DND-41 (cell line): ENCODE data around the gene ACTR6.
"Not testable (repeated sequence)": the region's sequence is repeated elsewhere in the genome, so short reads cannot be mapped to it uniquely, and the experiment has no call there.

ENCODE experiments used
- EZH2 ChIP-seq: IDR thresholded peaks from 3 replicates; pipeline ENCODE4 v1.6.1; 2012; ENCODE audit warnings: borderline replicate concordance, low read depth, mild to moderate bottlenecking, moderate library complexity, low read length, inconsistent platforms; ENCODE audit not compliant: severe bottlenecking
- TF ChIP-seq, protein P1 (sequence below): IDR thresholded peaks from 2 replicates; pipeline ENCODE4 v1.5.1; 2012; ENCODE audit warnings: borderline replicate concordance, low read length, moderate library complexity, mild to moderate bottlenecking; ENCODE audit not compliant: poor library complexity, severe bottlenecking; ENCODE audit errors: extremely low read depth

DNA sequence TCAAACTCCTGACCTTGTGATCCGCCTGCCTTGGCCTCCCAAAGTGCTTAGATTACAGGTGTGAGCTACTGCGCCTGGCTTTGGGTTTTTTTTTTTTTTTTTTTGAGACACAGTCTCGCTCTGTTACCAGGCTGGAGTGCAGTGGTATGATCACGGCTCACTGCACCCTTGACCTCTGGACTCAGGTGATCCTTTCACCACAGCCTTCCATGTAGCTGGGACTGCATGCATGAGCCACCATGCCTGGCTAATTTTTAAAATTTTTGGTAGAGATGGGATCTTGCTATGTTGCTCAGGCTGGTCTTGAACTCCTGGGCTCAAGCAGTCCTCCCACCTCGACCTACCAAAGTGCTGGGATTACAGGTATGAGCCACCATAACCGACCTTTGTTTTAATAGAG, 21.6 kb downstream of the ACTR6 start:
- TF ChIP-seq, protein P1, sequence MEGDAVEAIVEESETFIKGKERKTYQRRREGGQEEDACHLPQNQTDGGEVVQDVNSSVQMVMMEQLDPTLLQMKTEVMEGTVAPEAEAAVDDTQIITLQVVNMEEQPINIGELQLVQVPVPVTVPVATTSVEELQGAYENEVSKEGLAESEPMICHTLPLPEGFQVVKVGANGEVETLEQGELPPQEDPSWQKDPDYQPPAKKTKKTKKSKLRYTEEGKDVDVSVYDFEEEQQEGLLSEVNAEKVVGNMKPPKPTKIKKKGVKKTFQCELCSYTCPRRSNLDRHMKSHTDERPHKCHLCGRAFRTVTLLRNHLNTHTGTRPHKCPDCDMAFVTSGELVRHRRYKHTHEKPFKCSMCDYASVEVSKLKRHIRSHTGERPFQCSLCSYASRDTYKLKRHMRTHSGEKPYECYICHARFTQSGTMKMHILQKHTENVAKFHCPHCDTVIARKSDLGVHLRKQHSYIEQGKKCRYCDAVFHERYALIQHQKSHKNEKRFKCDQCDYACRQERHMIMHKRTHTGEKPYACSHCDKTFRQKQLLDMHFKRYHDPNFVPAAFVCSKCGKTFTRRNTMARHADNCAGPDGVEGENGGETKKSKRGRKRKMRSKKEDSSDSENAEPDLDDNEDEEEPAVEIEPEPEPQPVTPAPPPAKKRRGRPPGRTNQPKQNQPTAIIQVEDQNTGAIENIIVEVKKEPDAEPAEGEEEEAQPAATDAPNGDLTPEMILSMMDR, result not testable (repeated sequence)
- not testable (repeated sequence) for TF ChIP-seq EZH2
